Mammary epithelial cell (primary cell): ENCODE data around the gene BTLA.

ENCODE experiments used
- CTCF ChIP-seq, 2 donors: IDR thresholded peaks in 1 of 2; conservative IDR thresholded peaks in 1 of 2; 2 replicates each; pipeline ENCODE4 v1.5.1; 2011 to 2012; ENCODE audit warnings: inconsistent platforms in 2 of 2, low read length in 2 of 2, mild to moderate bottlenecking in 2 of 2, control low read depth in 1 of 2, low read depth in 1 of 2; ENCODE audit not compliant: insufficient read depth in 1 of 2; ENCODE audit errors: extremely low read depth in 1 of 2
- EZH2 ChIP-seq: IDR thresholded peaks from 2 replicates; pipeline ENCODE4 v1.6.1; 2012; ENCODE audit warnings: low read length, inconsistent platforms, borderline replicate concordance

GRCh38 chr3:112497897-112498548 is 1.2 kb downstream of the BTLA start:
- TF ChIP-seq CTCF (conservative IDR thresholded peaks at IDR 0.05 in 1 of 2, IDR thresholded peaks at IDR 0.05 in 1 of 2; ENCODE audit: extremely low read depth in 1 of 2, insufficient read depth in 1 of 2, low read depth in 1 of 2, low read length in 2 of 2) (no peak), EZH2 (no peak)
